Panc1 (cell line): ENCODE results near the gene NEURL3. TPM values are rescaled to one million over a fixed set of nuclear protein-coding genes. Genes with fewer than 3 reads are reported as not detected.
A peak's percentile ranks its signal among the peaks of the same experiment; 100 is the strongest.

Experiments used
- ATAC-seq: fragments of 200-7000 bp; cut with Tn5 transposase; 2 replicates; pipeline ENCODE4 v1.9.1; 2020; ENCODE audit warnings: mild to moderate bottlenecking, moderate library complexity
- BruUV-seq: library from RNA; stranded (reverse); fragments of 400-500 nt; replicated peaks from 2 replicates; lab custom pipeline; 2021; lab: Mats Ljungman, UMichigan
- CTCF ChIA-PET: fragments of 300-600 bp; sonication (Branson Sonifier 250); formaldehyde crosslinking; loops from one replicate; lab custom pipeline; 2022; ENCODE audit warnings: antibody characterized with exemption; lab: Charles Lee
- POLR2A ChIA-PET: fragments of 300-600 bp; sonication (Branson Sonifier 250); formaldehyde crosslinking; loops from one replicate; lab custom pipeline; 2022; ENCODE audit warnings: antibody characterized with exemption; lab: Charles Lee
- DNase-seq: peaks from one replicate; pipeline ENCODE4 v3.0.0-alpha.2; 2010; ENCODE audit warnings: low read depth, low spot score
- H3K27ac ChIP-seq: 2 replicates; pipeline ENCODE4 v1.5.1; 2011; ENCODE audit warnings: mild to moderate bottlenecking, low read length, inconsistent platforms
- H3K27me3 ChIP-seq: fragments of 200-500 bp; sonication (Bioruptor generic); 2 replicates; pipeline ENCODE4 v1.6.0; 2014; ENCODE audit warnings: low read length, inconsistent platforms; ENCODE audit not compliant: control insufficient read depth, insufficient read depth
- H3K36me3 ChIP-seq: fragments of 200-500 bp; sonication (Bioruptor generic); 2 replicates; pipeline ENCODE4 v1.5.1; 2014; ENCODE audit warnings: inconsistent platforms, mild to moderate bottlenecking, low read length, moderate library complexity; ENCODE audit not compliant: control insufficient read depth, insufficient read depth
- H3K4me1 ChIP-seq: 2 replicates; pipeline ENCODE4 v1.5.1; 2011; ENCODE audit warnings: inconsistent platforms, mild to moderate bottlenecking, low read length, moderate library complexity; ENCODE audit not compliant: control insufficient read depth, insufficient read depth
- H3K4me3 ChIP-seq, 2 experiments: 2 replicates each; pipeline ENCODE4 v1.5.1; 2011 to 2012; ENCODE audit warnings: low read depth in 2 of 2, low read length in 2 of 2, mild to moderate bottlenecking in 2 of 2, inconsistent platforms in 1 of 2, moderate library complexity in 1 of 2
- H3K9me3 ChIP-seq: fragments of 200-500 bp; sonication (Bioruptor generic); 2 replicates; pipeline ENCODE4 v1.5.1; 2014; ENCODE audit warnings: low read depth, mild to moderate bottlenecking, inconsistent platforms, low read length, moderate library complexity; ENCODE audit not compliant: control insufficient read depth, insufficient read depth
- CTCF ChIP-seq: fragments of 450-650 bp; IDR thresholded peaks from 2 replicates; pipeline ENCODE4 v1.5.1; 2017; ENCODE audit warnings: mild to moderate bottlenecking
- POLR2AphosphoS5 ChIP-seq: IDR thresholded peaks from 2 replicates; pipeline ENCODE4 v1.6.1; 2012; ENCODE audit warnings: mild to moderate bottlenecking, low read depth, low read length, moderate library complexity
- REST ChIP-seq, 2 experiments: IDR thresholded peaks; 2 replicates each; pipeline ENCODE4 v1.6.1; 2011 to 2012; ENCODE audit warnings: low read depth in 2 of 2, control low read depth in 1 of 2, low read length in 1 of 2, mild to moderate bottlenecking in 1 of 2, moderate library complexity in 1 of 2; ENCODE audit not compliant: insufficient read depth in 1 of 2
- SIN3A ChIP-seq: IDR thresholded peaks from 2 replicates; pipeline ENCODE4 v1.6.1; 2012; ENCODE audit warnings: low read depth, mild to moderate bottlenecking, low read length, moderate library complexity, borderline replicate concordance; ENCODE audit not compliant: insufficient read depth
- TCF7L2 ChIP-seq: IDR thresholded peaks from 2 replicates; pipeline ENCODE4 v1.6.1; 2011; ENCODE audit warnings: mild to moderate bottlenecking, low read depth, low read length, inconsistent platforms
- in situ Hi-C: cut with HindIII; loops from 2 replicates; pipeline ENCODE4 v1.10.0; 2016; ENCODE audit warnings: low sequenced_read_pairs, low pct_unique_long_range_greater_than_20kb
- intact Hi-C: fragments of 100-400 bp; cut with micrococcal nuclease; formaldehyde crosslinking; loops from one replicate; pipeline ENCODE4 v1.10.0; 2022; ENCODE audit not compliant: unreplicated experiment
- total RNA-seq: library from RNA; stranded (reverse); gene quantifications from one replicate; pipeline ENCODE4 v1.2.1, GENCODE V29; 2021; ENCODE audit not compliant: unreplicated experiment

Gene NEURL3
- total RNA-seq, 1 experiment from 2014 or later, result 1.2 TPM

- no peak for TF ChIP-seq CTCF
- TF ChIP-seq SIN3A, result no peak
- TF ChIP-seq POLR2AphosphoS5, result no peak
- TF ChIP-seq TCF7L2, result no peak
- no peak for TF ChIP-seq REST (IDR thresholded peaks at IDR 0.05; ENCODE audit: insufficient read depth in 1 of 2, low read depth in 2 of 2, low read length in 1 of 2)
- POLR2A ChIA-PET, result interaction anchor here (0.9 kb wide), 1 partner anchor 118 kb away, joined by 3 read pairs; no protein-coding TSS in a partner anchor
- peak overlapping the region in 1 of 2 experiments; percentile 51; a peak in 2 of 4 replicates for H3K4me3 ChIP-seq
Measured at GRCh38 chr2:96531366-96531765, 26.2 kb upstream of the NEURL3 start.

GRCh38 chr2:96530474-96531357 is 25.6 kb upstream of the NEURL3 start:
- no peak overlapping the region for H3K27ac ChIP-seq
- ChIA-PET POLR2A (interaction anchor here (0.9 kb wide), 1 partner anchor 118 kb away, joined by 3 read pairs; no protein-coding TSS in a partner anchor), CTCF (no interaction called here)
- no peak overlapping the region for H3K4me3 ChIP-seq
- DNase-seq, result no peak
- in situ Hi-C loops (no loop called here), intact Hi-C loops (no loop called here)
- BruUV-seq, result no TSS peak
- H3K36me3 ChIP-seq, result no peaks in the 10 kb centered on the region
- peaks cover 56% of the 10 kb centered on the region for H3K4me1 ChIP-seq
- no peaks in the 10 kb centered on the region for H3K9me3 ChIP-seq
- no peak for ATAC-seq
- no peaks in the 10 kb centered on the region for H3K27me3 ChIP-seq
- no peak for TF ChIP-seq CTCF
- TF ChIP-seq POLR2AphosphoS5, result no peak
- no peak for TF ChIP-seq SIN3A
- no peak for TF ChIP-seq REST (IDR thresholded peaks at IDR 0.05; ENCODE audit: insufficient read depth in 1 of 2, low read depth in 2 of 2, low read length in 1 of 2)

More at GRCh38 chr2:96531366-96531765, 26.2 kb upstream of the NEURL3 start:
- H3K4me1 ChIP-seq, result peaks cover 63% of the 10 kb centered on the region
- no peaks in the 10 kb centered on the region for H3K36me3 ChIP-seq
- H3K9me3 ChIP-seq, result no peaks in the 10 kb centered on the region
- no TSS peak for BruUV-seq
- peak overlapping the region; percentile 77; the same call in 1 of the 2 replicates for H3K27ac ChIP-seq
- H3K27me3 ChIP-seq, result no peaks in the 10 kb centered on the region
- intact Hi-C loops, result no loop called here
- in situ Hi-C loops, result no loop called here
- no peak for DNase-seq
- CTCF ChIA-PET, result interaction anchor here (0.7 kb wide), 1 partner anchor 120 kb away, joined by 3 read pairs; no protein-coding TSS in a partner anchor
- ATAC-seq, result no peak
